GM12864 (cell line): Measurements from ENCODE around the gene ACTL8.

Experiments
- DNase-seq: peaks from one replicate; pipeline ENCODE4 v3.0.0-alpha.2; 2011; ENCODE audit warnings: low read depth
- H3K4me3 ChIP-seq: 2 replicates; pipeline ENCODE4 v1.5.1; 2011; ENCODE audit warnings: mild to moderate bottlenecking, low read depth, low read length, control low read depth
- TF ChIP-seq, protein P1 (sequence below): IDR thresholded peaks from 2 replicates; pipeline ENCODE4 v1.5.1; 2011; ENCODE audit warnings: low read depth, mild to moderate bottlenecking, moderate library complexity, low read length, control low read depth, inconsistent platforms; ENCODE audit errors: missing control alignments

The ACTL8 gene

GRCh38 chr1:17865912-17866739, 111.0 kb downstream of the ACTL8 start:
- TF ChIP-seq, protein P1, sequence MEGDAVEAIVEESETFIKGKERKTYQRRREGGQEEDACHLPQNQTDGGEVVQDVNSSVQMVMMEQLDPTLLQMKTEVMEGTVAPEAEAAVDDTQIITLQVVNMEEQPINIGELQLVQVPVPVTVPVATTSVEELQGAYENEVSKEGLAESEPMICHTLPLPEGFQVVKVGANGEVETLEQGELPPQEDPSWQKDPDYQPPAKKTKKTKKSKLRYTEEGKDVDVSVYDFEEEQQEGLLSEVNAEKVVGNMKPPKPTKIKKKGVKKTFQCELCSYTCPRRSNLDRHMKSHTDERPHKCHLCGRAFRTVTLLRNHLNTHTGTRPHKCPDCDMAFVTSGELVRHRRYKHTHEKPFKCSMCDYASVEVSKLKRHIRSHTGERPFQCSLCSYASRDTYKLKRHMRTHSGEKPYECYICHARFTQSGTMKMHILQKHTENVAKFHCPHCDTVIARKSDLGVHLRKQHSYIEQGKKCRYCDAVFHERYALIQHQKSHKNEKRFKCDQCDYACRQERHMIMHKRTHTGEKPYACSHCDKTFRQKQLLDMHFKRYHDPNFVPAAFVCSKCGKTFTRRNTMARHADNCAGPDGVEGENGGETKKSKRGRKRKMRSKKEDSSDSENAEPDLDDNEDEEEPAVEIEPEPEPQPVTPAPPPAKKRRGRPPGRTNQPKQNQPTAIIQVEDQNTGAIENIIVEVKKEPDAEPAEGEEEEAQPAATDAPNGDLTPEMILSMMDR = no peak
- no peak overlapping the region for H3K4me3 ChIP-seq
- no peak for DNase-seq

GRCh38 chr1:17866740-17867029, 111.6 kb downstream of the ACTL8 start:
- no peak overlapping the region for H3K4me3 ChIP-seq
- TF ChIP-seq, protein P1 = no peak
- DNase-seq = no peak

DNA sequence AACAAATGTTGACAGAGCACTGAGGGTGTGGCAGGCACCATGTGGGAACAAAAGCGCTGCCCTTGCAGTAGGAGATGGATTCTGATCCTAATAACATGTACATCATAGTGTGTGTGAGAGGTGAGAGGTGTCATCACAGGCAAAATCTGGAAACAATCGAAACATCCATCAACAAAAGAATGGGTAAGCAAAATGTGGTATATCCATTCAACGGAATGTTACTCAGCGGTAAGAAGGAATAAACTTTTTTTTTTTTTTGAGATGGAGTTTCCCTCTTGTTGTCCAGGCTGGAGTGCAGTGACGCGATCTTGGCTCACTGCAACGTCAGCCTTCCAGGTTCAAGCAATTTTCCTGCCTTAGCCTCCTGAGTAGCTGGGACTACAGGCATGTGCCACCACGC, 112.3 kb downstream of the ACTL8 start:
- TF ChIP-seq, protein P1 = no peak
- no peak overlapping the region for H3K4me3 ChIP-seq
- no peak for DNase-seq

DNA sequence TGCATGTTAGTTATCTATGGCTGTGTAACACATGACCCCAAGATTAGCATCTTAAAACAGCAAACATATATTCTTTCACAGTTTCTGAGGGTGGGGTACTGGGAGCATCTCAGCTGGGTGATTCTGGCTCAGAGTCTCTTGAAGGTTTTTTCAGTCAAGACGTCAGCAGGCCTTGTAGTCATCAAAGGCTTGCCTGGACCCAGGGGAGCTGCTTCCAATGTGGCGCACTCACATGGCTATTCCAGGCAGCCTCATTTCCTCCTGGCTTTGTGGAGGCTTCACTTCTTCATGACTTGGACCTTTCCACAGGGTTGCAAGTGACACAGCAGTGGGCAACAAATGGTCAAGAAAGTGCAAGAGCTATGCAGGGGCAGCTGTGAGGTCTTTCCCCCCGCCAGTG, 114.7 kb downstream of the ACTL8 start:
- no peak overlapping the region for H3K4me3 ChIP-seq
- TF ChIP-seq, protein P1 = no peak
- DNase-seq = no peak

GRCh38 chr1:17870679-17871078, 115.5 kb downstream of the ACTL8 start:
- no peak overlapping the region for H3K4me3 ChIP-seq
- TF ChIP-seq, protein P1 = no peak
- no peak for DNase-seq

GRCh38 chr1:17873007-17873675, 118.0 kb downstream of the ACTL8 start:
- TF ChIP-seq, protein P1 = no peak
- DNase-seq = no peak
- H3K4me3 ChIP-seq = no peak overlapping the region
